Esophagus squamous epithelium (tissue), 4 donors: Measurements from ENCODE around the gene BCAR1.

Experiments used
- POLR2A ChIP-seq, 4 donors: fragments of 450-650 bp; IDR thresholded peaks; one replicate each; pipeline ENCODE4 v1.6.1; 2017; ENCODE audit warnings: antibody characterized with exemption in 4 of 4, mild to moderate bottlenecking in 4 of 4, moderate library complexity in 3 of 4
- TF ChIP-seq, protein P1 (sequence below), 6 experiments: fragments of 450-650 bp in 4 of 6; fragments of 200-600 bp in 2 of 6; sonication (generic) in 2 of 6; IDR thresholded peaks; one replicate each; pipeline ENCODE4 v1.5.1; 2016 to 2019; ENCODE audit warnings: antibody characterized with exemption in 6 of 6, mild to moderate bottlenecking in 4 of 6, moderate library complexity in 4 of 6

DNA sequence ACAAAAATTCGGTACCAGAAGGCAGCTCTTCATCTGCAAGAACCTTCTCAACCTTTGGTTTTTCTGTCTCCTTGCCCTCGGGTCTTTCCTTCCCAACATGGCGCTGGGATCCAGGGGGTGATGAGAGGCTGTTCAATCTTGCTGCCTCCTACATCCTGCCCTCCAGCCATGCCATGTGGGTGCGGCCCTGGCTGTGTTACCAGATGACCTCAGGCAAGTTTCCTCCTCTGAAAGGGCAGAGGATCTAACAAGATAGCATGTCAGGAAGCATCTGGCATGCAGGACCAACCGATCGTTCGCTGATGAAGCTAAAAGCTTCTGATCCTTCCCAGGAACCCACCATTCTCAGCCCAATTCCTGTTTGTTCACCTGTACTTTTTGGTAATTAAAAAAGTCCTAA, 36.8 kb upstream of the BCAR1 start:
- TF ChIP-seq, protein P1, sequence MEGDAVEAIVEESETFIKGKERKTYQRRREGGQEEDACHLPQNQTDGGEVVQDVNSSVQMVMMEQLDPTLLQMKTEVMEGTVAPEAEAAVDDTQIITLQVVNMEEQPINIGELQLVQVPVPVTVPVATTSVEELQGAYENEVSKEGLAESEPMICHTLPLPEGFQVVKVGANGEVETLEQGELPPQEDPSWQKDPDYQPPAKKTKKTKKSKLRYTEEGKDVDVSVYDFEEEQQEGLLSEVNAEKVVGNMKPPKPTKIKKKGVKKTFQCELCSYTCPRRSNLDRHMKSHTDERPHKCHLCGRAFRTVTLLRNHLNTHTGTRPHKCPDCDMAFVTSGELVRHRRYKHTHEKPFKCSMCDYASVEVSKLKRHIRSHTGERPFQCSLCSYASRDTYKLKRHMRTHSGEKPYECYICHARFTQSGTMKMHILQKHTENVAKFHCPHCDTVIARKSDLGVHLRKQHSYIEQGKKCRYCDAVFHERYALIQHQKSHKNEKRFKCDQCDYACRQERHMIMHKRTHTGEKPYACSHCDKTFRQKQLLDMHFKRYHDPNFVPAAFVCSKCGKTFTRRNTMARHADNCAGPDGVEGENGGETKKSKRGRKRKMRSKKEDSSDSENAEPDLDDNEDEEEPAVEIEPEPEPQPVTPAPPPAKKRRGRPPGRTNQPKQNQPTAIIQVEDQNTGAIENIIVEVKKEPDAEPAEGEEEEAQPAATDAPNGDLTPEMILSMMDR (IDR thresholded peaks at IDR 0.05): no peak
- no peak for TF ChIP-seq POLR2A (IDR thresholded peaks at IDR 0.05)
